Stimulated activated CD4-positive, alpha-beta T cell treated with anti-CD3 and anti-CD28 coated beads, Interleukin-4, amount 100 ng/mL, for 4 hours (primary cell): Measurements from ENCODE around the gene KCNMA1.

Experiments
- DNase-seq, 2 experiments: peaks; one replicate each; pipeline ENCODE4 v3.0.0-alpha.2; 2020

The KCNMA1 gene

DNA sequence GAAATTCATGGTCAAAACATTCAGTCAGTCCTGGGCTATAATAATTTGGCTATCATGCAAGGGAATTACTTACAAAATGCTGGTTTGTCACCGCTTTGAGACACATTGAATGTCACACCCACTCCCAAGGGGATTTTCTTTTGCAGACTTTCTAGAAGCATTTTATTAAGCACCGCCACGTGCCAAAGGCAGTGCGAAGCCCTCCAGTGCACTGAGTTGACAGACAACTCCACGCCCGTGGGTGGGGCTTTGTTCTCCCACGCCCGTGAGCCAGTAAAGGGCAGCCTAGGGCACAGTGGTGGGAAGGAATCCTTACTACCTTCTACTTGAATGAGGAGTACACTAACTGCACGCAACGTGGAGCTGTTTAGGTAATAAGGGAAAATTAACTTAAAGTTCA is 515.8 kb downstream of the KCNMA1 start:
- no peak for DNase-seq

- DNase-seq, result no peak
These were observed 516.8 kb downstream of the KCNMA1 start for GRCh38 chr10:77120666-77121376.

DNA sequence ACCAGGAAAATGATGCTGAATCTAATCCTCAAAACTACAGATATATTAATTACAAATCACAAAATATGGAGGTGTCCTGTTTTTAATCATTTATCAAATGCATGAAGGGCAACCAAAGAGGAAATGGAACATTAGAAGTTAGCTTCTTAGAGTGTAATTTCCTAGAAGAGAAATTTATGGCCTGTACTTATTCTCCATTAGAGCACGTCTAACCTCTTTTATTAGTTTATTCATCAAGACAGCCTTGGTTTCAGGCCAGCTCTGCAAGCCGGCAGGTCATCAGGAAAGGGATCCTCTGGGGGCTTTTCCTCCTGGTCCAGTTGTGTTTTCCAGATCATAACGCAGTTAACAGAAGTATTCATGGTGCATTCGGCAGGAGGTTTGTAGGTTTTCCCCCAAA is 517.6 kb downstream of the KCNMA1 start:
- no peak for DNase-seq

DNA sequence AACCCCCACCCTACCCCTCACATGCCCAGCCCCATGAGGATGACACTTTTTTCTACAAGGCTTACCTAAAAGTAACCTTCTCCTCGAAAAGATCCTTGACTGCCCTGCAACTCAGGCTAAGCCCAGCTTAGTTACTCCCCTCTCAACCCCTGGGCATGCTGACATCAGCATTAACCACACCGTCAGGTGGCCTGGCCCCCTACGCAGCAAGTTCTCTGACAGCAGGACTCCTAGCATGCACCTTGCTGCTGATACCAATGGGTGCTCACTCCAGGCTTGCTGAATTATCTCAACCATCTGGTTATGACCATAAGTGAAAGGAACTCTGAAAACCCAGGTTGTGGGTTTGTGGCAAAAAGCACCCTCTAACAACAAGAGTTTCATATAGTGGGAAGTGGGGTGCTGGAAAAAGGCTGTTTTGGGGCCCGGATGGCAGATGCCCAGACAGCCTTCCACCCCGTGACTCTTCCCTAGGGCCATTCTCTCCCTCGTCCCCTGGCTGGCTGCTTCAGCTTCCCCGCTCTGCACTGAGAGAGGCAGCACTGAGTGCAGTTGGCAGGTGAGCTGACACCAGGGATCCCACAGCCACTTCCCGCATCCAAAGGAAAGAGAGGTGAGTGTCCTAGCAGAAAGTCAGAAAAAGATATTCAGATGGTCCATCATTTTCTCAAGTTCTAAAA is 518.9 kb downstream of the KCNMA1 start:
- no peak for DNase-seq

GRCh38 chr10:77117501-77117900 is 520.1 kb downstream of the KCNMA1 start:
- DNase-seq, result no peak

GRCh38 chr10:77116904-77117303 is 520.7 kb downstream of the KCNMA1 start:
- no peak for DNase-seq

GRCh38 chr10:77114181-77114821 is 523.3 kb downstream of the KCNMA1 start:
- DNase-seq, result no peak

DNA sequence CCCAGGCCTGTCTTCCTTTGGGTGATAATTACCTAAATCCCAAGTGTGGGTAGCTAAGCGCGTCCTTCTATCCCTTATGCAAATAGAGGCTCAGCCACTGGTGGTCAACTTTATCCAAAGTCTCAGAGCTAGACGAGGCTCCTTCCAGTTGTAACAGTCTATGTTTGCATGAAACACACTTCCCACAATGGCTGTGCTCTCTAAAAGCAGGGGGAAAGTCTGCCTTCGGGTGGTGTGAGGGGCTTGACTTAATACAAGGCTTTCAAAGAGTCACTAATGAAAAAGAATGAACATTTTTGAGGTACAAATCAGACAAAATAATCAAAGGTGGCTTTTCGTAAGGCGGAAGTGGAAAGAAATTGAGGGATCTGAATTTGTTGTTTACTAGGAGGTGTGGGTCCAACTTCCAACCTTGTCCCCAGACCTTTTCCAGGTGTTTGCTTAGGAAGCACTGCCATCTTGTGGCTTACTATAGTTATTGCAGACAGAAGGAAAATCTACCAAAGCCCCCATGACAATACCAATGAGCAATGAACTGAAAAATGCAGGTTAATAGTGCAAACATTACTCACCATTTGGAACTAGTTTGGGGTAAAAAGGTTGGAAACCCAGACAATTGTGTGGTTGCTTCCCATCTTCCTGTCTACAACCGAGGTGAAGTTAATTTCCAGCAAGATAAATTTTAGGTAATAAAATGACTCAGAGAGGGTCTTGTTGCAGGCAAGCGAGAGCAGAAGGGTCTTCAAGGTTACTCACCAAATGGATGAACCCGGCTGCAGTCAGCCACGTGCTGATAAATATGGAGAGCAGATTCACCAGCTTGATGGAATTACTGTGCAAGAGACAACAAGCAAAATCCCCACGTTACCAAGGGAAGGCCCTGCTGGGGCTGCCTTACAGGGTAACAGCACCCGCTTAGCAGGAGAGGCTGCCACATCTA is 525.7 kb downstream of the KCNMA1 start:
- no peak for DNase-seq

DNA sequence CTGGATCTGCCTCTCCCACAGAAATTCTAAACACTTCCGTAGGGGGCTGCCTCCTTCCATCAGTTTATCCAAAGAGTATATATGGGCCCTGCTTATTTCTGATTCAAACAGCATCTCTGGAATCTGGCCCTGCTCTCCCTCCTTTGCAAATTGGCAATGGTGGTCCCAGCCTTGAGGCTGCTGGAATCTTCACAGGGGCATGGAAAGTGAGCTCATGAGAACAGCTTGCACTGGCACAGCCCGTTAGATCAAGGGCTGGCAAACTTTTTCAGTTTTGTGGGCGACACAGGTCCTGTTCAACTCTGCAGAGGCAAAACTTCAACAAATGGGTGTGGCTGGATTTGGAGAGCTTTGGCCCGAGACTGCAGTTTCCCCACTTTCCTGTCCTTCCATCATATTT is 526.9 kb downstream of the KCNMA1 start:
- no peak for DNase-seq

DNA sequence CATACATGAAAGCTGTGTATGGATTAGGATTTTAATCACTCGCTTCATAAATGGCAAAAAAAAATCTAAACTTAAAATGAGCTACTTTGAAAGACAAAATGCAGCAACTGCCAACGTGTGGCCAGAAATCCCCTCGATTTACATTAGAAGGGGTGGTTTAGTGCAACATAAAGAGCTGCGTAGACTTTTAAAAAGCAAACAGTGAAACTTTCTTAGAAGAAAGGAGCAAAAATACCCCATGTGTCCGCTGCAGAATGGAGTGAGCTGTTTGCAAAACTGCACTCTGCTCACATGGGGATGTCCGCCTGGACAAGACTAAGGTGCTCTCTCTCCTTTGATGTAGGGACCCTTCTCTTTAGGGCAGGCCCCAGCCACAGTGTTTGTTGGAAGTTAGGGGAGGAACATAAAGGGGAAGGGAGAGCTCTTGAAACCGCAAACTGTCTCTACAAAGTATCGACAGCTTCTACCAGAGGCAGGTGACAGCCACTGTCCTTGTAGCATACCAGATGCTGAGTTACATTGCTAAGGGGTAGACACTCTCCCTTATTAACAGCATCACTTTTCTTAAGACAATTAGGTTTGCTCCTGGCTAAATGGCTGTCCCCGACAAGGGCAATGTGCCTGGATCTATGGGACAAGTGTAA is 528.1 kb downstream of the KCNMA1 start:
- DNase-seq, result no peak

DNA sequence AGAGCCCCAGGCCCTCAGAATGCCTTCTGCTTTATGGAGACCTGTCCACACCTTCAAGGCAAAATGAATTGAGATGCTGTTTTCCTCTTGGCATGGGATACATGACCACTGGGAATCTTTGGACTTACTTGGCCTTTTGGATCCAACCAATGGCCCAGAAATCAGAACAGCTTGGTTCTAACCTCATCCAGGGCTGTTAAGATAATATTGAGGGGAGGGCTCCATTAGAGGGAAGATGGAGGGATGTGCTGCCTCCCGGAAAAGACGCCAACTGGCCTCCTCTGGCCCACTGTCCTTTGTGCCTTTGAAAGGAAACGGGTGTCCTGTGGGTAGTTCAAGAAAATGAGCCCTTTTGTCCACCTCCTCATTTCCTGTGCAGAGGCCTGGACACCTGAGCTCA is 530.9 kb downstream of the KCNMA1 start:
- no peak for DNase-seq

DNA sequence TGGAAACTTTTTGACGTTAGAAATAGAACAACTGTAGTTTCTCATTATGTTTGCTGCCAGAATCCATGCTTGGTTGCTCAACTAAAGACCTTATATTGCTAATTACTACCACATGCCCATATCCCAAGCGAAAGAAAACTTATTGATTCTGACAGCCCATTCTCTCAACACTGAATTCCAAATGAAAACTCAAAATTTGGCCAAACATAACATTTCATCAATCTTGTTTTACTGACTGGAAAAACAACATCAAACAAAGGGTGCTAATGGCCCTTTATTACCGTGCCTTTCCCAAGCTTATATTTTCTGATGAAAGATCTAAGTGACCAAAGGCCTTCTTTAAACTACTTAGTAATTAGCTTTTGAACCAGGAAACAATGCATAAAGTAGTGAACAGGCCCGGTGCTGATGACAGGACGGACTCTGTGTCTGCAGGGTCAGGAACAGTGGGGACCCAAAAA is 531.8 kb downstream of the KCNMA1 start:
- no peak for DNase-seq

DNA sequence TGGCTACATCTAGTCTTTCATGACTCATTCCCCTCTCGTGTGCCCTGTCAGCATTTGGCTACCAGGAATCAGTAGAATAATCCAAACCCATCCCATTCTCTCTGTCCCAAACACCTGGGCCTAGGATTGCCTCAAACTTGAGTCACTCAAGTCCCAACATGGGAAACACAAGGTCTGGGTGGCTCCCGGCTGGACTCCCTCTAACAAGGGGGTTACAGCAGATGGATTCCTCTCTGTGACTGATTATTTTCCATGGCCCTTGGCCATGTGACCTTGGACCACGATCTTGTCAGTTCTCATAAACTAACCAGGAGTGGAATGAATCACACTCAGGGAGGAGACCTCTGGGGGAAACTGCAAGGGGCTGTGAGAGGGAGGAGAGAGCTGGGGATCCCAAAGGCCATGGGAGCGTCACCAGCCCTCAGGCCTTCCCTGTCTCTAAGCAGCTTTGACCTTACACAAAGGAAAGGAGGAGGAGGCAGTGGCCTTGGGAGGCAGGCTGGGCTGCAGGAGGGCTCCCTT is 533.1 kb downstream of the KCNMA1 start:
- no peak for DNase-seq

GRCh38 chr10:77103213-77103612 is 534.4 kb downstream of the KCNMA1 start:
- no peak for DNase-seq

DNA sequence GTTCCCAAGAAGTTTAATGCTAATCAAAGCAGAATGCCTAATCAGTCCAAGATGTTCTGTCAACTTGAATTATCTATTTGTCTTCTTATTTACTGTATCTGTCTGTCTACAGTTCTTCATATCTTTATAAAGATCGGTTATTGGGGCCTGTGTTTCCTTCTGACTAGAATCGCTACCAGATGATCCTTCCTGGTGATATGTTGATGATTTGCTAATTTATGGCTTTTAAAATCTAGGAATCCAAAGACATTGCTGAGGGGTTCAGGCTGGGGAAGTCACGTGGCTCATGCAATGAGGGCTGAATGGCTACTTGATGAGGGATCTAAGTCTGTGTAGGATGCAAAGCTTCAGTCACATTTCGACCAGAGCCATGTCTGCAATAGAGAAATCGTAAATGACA is 536.3 kb downstream of the KCNMA1 start:
- no peak for DNase-seq

- no peak for DNase-seq
These were observed 538.5 kb downstream of the KCNMA1 start for GRCh38 chr10:77099136-77099535.

DNA sequence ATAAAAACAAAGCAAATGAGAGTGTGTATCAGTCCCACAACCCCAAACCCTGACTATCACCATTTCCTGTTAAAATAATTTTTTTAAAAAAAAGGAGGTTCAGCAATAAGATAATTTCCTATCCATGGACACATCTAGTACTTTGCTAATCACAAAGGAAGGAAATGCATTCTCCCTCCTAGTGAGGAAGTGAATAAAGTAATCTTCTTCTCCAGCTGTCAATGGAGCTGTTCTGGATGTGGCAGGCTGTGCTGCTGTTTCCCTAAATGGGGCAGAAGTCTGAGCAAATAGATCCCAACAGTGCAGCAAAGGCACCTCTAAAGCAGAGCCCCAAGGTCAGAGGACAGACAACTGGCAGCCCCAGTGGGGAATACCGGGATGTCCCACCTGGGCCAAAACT is 540.0 kb downstream of the KCNMA1 start:
- DNase-seq, result no peak

DNA sequence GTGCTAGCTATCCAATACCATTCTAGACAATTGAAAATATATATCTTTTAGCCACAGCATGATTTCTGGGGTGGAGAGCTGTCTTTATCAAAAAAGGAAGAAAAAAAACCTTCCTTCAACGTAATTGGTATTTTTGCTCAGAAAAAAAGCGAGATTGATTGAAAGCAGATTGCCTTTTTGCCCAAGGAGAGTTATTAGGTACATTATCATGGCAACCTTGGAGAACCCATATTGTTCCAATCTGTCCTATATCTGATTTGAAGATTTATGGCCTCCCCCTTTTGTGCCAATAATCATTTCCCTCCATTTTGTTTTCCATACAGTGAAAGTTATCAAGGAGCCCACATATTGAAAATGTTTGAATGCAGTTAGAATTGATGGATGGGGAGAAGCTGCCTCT is 544.5 kb downstream of the KCNMA1 start:
- no peak for DNase-seq

- no peak for DNase-seq
These were observed 545.9 kb downstream of the KCNMA1 start for GRCh38 chr10:77091597-77092165.

DNA sequence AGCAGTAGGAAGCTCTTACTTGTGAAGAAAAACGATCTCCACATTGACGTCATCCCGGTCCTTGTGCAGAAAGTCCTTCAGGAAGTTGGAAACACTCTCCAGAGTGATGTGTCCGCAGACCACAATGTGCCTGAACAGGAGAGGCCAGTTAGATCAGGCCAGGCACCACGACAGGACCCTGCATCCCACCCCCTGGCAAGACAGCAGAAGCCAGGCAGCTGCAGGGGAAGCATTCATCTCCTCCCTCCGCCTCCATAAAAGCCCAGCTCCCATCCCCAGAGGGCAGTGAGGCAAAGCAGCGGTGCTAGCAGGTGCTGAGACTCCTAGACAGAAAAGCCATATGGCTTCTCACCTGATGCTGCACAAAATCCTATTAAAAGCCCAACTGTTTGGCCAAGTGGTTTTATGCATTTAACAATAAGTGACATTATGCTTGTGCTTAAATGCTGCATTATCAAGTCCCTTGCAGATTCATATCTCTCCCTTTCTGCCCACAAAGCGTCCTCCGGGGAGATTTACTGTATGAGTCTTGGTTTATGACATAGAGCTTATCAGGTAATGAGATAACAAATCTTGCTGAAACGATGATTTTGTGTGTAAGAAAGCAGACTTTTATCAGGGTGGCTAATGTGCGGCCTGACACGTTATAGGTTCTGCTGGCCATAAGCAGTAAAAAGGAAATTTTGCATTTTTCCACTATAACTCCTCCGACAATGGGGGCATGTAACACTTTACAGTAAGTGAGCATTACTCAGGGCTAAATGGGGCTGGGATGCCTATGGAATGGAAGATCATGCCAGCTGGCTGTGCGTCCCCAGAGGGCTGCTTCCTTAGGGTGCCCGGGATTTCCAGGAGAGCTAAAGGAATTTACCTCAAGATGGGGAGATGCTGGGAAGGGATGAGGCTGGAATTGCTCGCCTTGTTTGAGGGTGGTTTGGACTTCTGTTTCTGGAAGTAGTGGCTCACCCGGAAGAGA is 546.9 kb downstream of the KCNMA1 start:
- DNase-seq, result no peak

GRCh38 chr10:77087366-77087765 is 550.2 kb downstream of the KCNMA1 start:
- no peak for DNase-seq
